Smooth muscle cell of trachea (primary cell): ENCODE results near the gene ABRACL. TPM values are rescaled to one million over a fixed set of nuclear protein-coding genes. Genes with fewer than 3 reads are reported as not detected.

Experiments
- total RNA-seq: library from RNA; depleted of rRNA; stranded (reverse); fragments of >200 nt; gene quantifications from 2 replicates; pipeline ENCODE4 v1.2.1, GENCODE V29; 2014

The ABRACL gene
- total RNA-seq: 12.2 and 28.9 TPM in 2 replicates

DNA sequence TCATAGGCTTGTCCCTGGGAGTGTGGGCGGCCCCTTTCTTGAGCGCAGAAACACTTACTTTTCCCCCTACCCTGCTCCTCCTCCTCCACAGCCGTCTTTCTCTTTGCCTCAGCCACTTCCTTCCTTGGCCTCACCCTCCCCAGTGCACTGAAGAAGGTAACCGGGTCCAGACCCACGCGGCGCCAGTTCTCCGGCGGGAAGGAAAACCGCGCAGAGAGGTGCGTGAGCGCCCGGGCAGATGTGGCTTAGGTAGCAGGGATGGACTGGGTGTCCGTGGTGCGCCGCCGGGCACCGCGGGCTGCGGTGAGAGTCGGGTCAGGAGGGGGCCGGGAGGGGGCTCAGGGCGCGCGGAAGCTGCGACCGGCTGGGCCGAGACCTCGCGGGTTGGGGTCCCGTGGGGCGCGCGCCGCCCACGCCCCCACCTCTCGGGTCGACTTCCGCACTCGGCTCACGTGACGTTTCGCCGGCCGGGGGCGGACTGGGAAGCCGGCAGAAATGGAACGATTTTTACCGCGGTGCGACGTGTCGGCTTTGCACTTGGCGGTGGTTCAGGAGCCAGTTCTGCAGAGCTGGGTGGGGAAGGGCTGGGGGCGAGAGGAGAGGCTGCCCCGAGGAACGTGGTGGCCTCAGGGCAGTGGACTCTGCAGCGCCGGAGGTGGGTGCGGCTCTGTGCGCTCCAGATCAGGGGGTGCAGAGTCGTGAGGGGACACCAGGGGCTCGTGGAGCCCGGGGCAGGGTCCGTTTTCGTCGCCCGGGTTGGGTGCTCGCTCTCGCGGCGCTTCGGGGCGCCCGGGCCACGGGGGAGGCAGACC is at the start of gene ABRACL:
ABRACL (plus strand) TSS at position 88 of the 812 bp plus-strand sequence. CDS start 5,416 bp downstream, outside the sequence.

DNA sequence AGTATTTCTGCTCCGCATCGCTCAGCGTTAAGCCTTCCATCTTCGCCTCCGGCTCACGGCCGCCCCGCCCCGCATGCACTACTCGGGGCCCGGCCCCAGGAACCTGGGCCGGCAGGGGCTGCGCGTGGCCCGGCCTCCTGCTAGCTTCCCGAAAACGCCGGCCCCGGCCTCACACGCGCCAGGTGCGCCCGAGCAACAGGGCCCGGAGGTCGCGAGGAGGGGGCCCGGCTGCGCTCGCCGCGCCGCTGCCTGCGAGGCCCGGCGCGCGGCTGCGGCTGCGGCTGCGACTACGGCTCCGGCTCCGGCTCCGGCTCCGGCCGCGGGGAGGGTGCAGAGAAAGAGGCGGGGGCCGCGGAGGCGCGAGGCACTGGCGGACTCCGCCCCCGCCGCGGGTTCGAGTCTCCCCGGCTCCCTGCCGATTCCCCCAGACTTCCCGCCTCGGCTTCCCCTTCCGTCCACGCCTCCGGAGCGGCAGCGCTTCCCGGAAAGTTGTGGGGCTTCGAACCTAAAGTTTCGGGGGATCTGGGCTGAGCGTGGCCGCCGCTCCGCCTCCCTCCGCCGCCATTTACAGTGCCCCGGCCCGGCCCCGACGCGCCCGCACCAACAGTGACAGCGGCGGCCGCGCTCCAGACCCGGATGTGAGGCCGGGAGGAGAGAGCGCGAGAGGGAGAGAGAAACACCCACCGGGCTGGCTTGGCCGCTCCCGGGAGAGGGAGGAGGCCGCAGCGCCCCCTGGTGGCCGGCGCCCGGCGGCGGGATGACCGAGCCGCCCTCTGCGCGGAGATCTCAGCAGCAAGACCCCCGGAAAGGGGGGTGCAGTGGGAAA is 40.7 kb upstream of the ABRACL start, which contains the start of gene REPS1:
REPS1 (minus strand) TSS at position 611 of the 826 bp plus-strand sequence; CDS start at position 40, 571 bp downstream.

Other genes with a start within 250 kb of the ABRACL start
- gene ECT2L, start 232.7 kb upstream of the ABRACL start, total RNA-seq: 0.50 TPM in 1 of 2 replicates, not detected in the other
- 22.7 and 24.6 TPM in 2 replicates for gene REPS1, start 40.5 kb upstream of the ABRACL start, total RNA-seq
- 24.5 and 26.6 TPM in 2 replicates for gene HECA, start 106.3 kb downstream of the ABRACL start, total RNA-seq